ENCODE data around the gene LINC01488.

Gene LINC01488

DNA sequence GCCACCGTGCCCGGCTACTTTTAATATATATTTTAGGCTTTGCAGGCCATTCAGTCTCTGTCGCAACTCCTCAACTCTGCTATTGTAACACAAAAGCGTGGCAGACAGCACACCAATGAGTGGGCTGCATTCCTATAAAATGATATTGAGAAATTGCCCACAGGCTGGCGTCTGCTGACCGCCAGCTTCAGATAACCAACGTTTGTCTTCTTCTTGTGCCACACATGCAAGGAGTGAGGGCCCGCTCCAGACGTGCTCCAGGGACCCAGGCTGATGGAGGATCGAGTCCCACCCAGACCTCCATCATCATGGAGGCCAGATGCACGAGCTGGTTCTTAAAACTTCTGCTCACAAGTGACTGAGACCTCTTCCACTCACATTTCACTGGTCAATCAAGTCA lies 35.4 kb upstream of the LINC01488 start:
- DNase-seq, result no peak

DNA sequence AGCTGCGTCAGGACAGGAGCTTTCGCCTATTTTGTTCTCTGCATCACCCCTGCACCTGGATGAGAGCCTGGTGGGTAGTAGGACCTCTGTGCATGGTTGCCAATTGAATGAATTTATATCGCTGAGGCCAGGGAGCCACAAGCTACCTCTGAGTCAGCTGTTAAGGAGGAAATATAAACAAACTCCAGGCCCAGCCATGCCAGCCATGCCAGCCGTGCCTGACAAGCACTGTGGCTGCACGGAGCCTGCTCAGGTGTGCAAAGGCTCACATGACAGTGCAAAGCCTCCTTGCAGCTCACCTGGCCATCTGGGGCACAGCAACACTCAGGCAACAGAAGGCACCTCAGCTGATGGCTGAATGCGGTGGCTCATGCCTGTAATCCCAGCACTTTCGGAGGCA lies 33.7 kb upstream of the LINC01488 start:
- no peak for DNase-seq

GRCh38 chr11:69448471-69449284 lies 32.8 kb upstream of the LINC01488 start:
- DNase-seq, result no peak

DNA sequence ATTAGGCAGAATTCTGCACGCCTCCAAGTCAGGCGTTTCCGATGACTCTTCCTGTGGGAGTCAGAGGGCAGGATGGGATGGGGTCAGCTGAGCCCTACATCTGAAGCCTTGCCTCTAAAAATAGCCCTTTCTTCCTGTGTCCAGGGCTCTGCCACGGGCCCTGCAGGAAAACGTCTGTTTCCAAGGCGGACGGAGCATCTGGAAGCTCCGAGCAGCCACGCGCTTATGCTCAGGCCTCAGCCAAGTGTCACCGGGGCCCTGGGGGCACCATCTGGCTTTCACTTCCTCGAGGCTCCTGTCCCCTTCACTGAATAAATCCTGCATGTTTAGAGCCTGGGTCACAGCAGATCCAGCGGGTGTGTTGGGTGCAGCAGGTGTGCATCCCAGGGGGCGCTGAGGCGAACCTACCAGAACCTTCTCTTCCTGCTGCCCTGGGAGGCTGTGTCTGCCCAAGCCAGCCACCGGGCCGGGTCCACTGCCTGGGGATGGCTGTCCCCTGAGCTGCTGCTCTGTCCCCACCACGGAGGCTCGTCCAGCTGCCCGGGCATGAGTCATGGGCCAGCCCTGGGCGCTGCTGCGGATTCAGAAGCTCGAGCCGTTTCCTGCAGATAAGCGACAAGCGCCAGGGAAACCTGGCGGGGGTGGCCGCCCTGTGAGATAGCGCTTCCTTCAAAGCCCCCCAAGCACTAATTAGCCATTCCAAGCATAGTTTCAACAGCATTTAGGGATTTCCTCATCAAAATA lies 32.0 kb upstream of the LINC01488 start:
- no peak for DNase-seq

GRCh38 chr11:69450064-69450856 lies 31.2 kb upstream of the LINC01488 start:
- no peak for DNase-seq

DNA sequence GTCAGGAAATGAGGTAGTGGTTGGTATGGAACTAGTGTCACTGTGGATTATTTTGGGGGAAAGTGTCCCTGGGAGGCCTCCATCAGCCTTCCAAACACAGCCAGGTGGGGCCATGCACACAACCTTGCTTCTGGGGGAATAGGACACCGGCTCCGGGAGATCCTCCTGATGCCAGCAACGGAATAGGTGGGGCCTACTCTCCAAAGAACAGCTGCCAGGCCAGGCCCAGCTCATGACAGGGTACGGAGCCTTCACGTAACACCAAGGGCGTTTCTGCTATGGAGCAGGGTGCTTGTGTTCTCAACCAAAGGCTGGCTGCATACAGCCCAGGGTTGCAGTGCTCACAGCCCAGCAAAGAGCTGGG lies 30.6 kb upstream of the LINC01488 start:
- DNase-seq, result no peak

DNA sequence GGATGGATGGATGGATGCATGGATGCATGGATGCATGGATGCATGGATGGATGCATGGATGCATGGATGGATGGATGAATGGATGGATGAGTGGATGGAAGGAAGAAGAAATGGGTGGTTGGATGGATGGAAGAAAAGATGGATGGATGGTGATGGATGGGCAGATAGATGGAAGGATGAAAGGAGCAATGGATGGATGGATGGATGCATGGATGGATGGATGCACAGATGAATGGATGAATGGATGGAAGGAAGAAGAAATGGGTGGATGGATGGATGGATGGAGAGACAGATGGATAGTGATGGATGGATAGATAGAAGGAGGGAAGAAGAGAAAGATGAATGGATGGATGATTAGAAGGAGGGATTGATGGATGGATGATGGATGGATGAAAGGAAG lies 30.2 kb upstream of the LINC01488 start:
- DNase-seq, result no peak

DNA sequence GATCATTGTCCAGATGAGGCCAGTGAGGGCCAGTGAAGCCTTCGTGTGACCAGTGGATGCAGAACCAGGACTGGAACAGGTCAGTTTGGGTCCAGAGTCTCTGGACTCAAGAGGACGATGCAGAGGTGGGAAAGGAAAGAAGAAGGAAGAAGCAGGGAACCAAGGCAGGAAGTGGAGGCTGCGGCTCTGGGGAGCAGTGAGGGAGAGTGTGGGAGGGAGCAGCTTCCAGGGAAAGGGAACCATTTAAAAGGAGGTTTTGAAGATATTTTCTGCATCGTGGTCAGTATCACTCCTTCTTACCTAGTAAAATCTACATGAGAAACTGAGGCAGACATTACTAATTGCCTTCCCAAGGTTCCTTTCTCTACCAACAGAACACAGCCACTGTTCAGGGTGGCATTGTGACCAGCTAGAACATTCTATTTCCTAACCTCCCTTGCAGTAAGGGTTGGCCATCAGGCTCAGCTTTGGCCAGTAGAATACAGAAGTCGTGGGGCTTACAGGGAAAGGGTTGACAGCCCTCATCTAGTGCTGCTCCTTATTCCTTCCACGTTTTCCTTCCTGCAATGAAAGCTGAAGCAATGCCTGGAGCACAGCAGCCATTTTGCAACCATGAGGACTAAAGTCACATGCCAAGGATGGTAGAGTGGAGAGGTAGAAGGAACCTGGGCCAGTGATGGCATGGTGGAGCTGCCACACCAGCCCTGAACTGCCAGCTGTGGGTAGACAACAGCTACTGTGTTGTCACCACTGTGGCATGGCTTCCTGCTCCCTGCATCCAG lies 29.1 kb upstream of the LINC01488 start:
- no peak for DNase-seq

DNA sequence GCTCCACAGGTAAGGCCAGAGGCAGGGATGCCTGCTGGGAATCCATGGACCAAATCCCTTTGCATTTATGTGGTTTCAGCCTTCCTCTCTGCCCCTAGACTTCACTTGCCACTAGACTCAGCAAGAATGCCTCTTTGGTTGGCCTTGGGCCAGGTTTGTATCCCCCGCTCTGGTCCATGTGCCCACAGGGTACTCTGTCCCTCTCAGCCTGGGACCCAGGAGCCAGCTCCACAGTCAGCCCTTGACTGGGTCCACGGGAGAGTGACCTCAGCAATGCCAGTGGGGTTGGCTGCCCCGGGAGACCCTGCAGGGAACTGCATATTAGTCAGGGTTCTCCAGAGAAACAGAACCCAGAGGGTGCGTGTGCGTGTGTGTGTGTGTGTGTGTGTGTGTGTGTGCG lies 28.3 kb upstream of the LINC01488 start:
- no peak for DNase-seq

- DNase-seq, result no peak
Observed at GRCh38 chr11:69454018-69454417, 27.4 kb upstream of the LINC01488 start.

GRCh38 chr11:69455969-69456368 lies 25.5 kb upstream of the LINC01488 start:
- DNase-seq, result no peak

GRCh38 chr11:69456712-69457111 lies 24.8 kb upstream of the LINC01488 start:
- DNase-seq, result no peak

DNA sequence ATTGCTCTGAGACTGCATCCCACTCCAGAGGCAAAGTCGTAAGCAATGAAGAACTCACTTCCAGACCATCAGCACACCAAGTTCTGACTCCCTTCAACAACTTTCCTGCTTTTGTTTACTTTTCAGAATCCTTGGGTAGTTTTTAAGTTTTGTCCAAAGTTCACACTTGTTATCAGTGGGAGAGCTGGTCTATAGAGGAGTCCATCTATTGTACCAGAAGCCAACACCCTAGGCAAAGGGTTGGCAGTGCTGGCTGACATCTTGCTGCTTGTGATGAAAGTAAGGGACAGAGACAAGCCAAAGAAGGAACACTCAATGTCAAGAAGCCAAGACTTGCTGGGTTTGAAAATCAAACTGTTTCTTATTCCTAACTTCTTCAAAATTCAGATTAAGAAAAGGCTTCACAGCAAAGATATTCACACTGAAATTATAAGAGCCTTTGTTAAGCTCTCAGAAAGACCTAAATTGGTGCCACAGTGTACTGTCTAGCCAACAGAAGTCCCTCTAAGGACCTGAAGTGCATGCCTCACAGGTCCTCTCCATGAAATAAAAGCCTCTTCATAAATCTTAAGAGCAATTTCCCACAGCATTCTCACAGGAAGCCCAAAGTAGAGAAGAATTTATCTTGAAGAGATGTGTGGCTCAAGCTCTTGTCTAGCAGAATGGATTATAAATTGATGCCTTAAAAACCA lies 21.5 kb upstream of the LINC01488 start:
- DNase-seq, result no peak

DNA sequence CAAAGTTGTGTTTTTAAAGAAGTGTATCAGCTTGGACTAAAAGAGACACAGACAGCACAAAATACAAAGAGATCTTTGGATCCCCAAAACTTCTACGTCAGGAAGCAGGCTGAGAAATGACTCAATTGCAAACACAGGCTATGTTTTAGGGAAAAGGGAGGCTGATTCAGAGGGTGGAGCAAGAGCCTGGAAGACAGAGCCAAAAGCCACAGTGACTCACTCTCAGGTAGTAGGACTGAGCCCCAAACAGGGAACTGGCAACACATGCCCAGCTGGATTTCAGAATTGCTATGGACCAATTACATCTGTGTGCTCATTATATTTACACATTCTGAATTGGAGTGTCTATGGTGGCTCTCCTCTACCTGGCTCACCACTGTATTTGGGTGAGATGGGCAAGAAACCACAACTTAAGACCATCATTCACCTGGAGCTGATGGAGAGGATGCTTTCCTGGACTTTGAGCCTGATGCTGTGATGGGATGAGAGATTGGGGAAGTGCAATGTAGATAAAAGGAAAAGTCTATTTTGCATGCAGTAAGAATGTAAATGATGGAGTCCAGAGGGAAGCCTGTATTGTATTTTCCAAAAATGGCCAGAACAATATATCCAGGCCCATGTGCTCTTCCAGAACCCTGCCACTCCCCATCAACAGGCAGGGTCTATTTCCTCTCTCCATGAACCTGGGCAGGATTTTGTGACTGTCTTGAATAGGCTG lies 20.8 kb upstream of the LINC01488 start:
- DNase-seq, result no peak

- no peak for DNase-seq
Observed at GRCh38 chr11:69461272-69461962, 20.0 kb upstream of the LINC01488 start.

GRCh38 chr11:69462106-69462951 lies 19.1 kb upstream of the LINC01488 start:
- DNase-seq, result no peak

- DNase-seq, result no peak
Observed at GRCh38 chr11:69463181-69463994, 18.1 kb upstream of the LINC01488 start.

DNA sequence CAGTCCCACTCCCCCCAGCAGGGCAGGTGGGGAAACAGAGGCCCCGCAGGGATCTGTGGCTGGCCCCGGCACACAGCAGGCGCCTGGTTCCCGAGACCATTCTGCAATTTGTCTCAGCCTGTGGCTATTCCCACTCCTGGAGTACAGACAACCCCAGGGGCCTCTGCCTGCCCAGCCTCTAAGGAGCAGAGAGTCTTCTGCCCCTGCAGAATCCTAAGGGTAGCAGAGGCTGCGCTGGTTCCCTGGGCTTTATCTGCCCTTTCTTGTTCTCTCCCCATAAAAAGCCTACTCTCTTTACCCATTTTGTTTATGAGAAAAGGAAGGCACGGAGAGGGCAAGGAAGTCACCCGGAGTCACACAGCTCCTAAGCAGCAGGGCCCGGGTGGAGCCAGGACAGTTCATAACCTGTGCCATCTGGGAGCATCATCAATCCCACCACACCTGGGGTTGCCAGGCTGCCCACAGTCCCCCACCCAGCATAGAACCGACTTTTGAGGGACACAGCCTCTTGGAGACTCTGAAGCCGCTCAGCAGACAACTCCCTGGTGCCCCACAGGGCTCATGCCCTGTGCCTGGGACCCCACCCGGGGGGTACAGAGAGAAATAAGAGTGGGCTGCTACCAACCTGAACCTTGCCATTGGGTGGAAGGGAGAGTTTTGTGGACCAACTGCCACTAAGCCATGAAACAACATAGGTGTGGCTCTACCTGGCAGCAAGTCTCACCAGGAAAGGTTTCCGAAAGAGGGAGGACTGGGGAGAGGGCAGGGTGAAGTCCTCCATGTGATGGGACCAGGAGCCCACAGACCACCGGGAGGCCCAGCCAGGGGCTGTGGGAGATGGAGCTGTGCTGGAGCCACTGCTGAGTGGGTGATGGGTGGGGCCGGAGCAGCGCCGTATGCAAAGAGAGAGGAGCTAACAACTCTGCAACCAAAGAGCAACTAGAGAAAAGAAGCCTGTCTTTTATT lies 17.2 kb upstream of the LINC01488 start:
- DNase-seq, result no peak

Measured in activated CD8-positive, alpha-beta memory T cell treated with anti-CD3 and anti-CD28 coated beads, Interleukin-2, amount 50 U/mL, for 48 hours (primary cell).